Activated CD4-positive, CD25-positive, alpha-beta regulatory T cell (primary cell): ENCODE results near the gene HOXA4.

Experiments used
- DNase-seq, 4 experiments: peaks; one replicate each; lab custom pipeline; 2025; lab: John Stamatoyannopoulos, UW

The HOXA4 gene

GRCh38 chr7:27146491-27147198, 16.1 kb upstream of the HOXA4 start:
- no peak for DNase-seq

GRCh38 chr7:27145914-27146412, 15.4 kb upstream of the HOXA4 start:
- DNase-seq, result no peak

GRCh38 chr7:27145165-27145913, 14.8 kb upstream of the HOXA4 start:
- no peak for DNase-seq

- DNase-seq, result no peak
These were observed 14.2 kb upstream of the HOXA4 start for GRCh38 chr7:27144781-27145164.

GRCh38 chr7:27143950-27144780, 13.6 kb upstream of the HOXA4 start:
- DNase-seq, result no peak

- no peak for DNase-seq
These were observed 12.7 kb upstream of the HOXA4 start, which contains the start of gene HOXA5 for GRCh38 chr7:27143023-27143949. Gene HOXA5 (minus strand): TSS chr7:27143681. CDS start chr7:27143607, 74 bp downstream.

DNA sequence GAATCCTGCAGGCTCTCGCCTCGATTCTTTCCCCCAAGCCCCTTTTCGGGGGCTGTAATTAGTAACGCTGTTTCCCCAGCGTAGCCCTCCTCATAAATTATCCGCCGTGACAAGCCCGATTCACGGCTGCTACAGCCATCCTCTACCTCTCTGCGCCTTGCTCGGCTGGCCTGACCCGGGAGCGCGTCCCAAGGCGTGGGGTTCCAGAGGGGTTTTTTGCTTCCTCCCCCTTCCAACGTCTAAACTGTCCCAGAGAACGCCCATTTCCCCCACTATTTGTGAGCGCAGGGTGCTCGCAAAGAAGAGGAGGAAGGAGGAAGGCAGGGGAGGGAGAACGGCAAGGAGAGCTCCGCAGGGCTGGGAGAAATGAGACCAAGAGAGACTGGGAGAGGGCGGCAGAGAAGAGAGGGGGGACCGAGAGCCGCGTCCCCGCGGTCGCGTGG, 12.0 kb upstream of the HOXA4 start:
- DNase-seq, result no peak

GRCh38 chr7:27141923-27142579, 11.5 kb upstream of the HOXA4 start:
- no peak for DNase-seq

DNA sequence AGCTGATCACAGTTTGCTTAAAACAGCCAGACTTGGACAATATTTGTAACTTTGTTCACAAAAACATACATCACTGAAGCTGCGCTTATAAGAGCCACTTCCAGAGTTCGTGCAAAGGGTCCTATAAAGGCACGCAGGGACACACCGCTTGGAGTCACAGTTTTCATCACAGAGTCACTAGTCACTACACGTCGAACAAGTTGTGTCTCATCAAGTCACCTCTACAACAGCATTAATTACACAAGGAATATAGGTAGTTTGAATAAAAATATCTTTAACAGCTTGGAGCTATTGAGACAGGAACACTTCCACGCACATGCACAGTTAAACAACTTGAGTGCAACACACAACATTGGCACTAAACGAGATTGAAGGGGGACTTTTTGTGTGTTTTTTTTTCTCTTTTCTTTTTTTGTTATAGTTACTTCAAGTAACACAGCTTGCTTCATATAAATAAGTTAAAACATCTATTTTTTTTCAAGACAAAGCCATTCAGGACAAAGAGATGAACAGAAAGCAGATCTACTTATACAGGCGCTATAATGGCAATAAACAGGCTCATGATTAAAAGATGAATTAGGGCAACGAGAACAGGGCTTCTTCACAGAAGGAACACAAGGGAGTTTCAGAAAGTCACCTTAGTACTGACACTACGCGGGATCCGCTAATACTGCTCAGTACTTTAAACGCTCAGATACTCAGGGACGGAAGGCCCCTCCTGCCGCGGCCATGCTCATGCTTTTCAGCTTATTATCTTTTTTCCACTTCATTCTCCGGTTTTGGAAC, 10.8 kb upstream of the HOXA4 start:
- DNase-seq, result no peak

DNA sequence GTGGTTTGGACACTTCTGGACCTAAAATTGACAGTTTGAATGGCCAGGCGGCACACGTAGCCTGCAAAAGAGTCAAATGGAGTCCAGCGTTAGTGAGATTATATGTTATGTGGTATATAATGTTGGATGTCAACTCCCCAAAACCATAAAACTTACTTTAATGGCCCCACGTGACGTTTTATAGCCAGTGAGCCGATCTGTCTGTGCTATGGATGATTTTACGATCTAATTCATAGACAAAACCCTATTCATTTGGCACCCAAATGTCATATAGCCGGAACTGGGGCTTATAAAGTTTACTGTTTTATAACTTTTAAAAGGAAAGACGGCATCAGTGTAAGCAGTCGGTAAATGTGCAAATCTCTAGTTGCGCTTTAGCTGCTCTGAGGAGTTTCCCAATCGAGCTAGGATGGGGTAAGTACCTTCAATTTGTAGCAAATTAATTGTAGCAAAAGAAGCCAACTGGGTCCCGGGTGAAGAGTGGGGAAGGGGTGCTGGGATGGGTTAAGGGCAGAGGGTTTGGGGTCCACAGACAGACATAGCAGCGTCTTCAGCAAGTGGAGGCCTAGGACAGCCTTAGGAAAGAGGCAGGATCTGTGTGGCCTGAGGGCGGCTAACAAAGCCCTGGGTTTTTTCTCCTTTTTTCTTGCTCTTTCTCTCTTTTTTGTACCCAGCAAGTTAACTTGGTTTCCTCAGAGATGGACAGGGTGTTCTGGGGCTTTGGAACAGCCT, 9.7 kb upstream of the HOXA4 start:
- DNase-seq, result no peak

DNA sequence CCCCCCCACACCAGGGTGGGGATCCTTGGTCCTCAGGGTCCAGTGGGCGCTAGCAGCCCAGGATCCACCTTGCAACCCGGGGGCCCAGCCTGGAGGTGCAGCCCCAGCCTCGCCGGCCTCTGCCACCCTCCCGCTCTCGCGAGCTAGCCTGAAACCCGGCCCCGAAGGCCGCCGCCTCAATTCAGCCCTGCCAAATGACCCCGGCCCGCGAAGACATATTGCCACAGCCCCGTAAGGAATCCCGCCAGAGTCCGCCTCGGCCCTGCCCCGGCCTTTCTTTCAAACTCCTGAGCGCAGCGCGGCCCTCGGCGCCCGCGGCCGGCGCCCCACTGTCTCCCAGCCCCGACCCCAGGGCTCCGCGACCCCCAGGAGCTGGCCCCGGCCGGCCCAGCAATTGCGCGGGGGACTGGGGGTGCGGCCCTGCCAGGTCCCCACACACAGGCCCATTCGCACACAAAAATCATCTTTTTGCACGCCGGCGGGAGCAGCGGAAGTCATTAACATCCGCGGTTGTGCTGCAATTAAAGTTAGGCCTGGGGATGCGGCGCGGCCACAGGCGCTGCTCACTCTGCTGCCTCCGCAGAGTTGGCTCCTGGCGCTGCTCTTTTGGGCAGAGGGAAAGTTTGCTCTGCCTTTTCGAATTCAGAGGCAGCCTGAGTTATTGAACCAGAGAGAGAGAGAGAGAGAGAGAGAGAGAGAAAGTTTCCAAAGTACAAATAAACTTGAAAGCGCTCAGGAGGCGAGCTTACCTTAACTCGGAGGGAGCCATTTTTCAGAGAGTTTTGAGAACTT, 9.0 kb upstream of the HOXA4 start:
- no peak for DNase-seq

GRCh38 chr7:27138985-27139333, 8.4 kb upstream of the HOXA4 start:
- DNase-seq, result no peak

- no peak for DNase-seq
These were observed 7.9 kb upstream of the HOXA4 start for GRCh38 chr7:27138472-27138871.

DNA sequence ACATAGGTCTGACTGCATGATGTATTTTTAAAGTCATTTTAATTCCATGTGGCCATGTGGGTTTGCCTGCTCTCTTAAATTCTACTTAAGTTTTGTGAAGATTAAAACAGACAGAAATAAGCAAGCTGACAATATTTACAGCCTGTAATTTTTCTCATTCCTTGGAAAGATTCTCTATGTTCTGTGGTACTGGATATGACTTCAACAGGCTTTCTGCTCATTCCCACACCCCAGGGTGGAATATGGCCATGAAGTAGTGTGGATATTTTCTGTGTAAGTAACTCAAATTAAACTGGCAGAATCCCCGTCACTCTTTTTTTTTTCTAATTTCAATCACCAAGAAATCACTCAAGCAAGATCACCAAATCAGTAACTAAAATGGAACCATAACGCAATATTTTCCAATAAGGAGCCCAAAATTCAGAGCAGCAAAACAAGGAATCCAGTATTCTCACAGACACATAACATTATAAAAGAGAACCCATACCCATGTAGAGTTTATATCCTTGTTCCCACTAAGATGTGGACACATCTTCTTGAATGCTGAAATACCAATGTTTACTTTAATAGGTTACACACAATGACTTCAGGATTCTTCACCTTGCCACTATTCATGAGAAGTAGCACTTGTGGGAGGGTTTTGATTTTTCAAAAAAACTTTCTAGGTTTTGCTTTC, 7.2 kb upstream of the HOXA4 start:
- no peak for DNase-seq

DNA sequence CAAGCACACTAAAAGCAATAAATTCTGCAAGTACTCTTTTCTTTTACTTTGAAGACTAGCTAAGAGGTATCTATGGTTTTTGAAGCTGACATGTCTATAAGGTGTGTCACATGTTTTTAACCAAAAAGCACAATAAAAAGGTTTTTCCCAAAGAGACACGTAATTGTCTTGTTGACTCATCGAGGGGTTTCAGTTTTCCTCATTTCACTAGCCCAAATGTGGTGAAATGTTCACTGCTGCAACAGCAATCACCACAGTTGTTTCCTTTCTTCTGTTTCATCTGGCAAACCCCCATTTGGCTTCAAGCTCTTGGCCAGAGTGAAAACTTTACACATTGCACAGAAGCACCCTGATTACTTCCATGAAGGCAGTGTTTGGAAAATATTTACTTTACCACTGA, 3.8 kb upstream of the HOXA4 start:
- no peak for DNase-seq

DNA sequence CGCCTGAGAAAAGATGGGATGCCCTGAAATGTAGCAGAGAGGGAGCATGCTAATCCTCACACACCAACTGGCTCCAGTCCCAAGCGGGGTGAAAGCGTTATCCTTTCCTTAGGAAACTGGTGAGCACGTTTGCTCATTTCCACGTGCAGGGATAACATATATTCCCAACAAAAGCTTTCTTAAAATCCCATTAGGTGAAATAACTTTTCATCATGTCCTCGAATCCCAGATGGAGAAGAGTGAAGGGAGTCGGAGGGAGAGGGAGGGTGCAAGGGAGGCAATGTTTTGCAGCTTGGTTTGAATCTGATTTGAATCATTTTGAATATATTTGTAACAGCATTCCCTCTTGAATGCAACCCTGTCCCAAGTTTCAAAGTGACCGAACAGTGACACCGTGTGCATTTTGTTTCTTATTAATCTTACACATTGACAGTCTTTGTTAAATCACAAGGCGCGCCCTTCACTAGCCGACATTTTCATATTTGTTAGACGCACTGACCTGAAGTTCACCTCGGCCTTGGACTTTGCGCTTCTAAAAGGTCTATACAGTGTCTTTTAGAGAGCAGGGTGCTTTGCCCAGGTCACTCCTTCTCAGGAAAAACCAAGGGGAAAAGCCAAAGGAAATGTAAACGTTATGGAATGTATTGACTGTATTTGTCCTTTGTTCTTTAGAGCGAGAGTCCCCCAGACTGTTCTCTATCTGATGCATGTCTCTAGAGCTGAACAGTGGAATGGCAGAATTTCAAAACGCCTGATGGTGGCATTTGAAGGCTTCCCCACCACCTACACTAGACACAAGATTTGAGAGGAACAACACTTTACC, 3.1 kb upstream of the HOXA4 start:
- no peak for DNase-seq

- DNase-seq, result no peak
These were observed 2.4 kb upstream of the HOXA4 start for GRCh38 chr7:27132978-27133377.
